ENCODE results near the gene RIGI.

- TF ChIP-seq POLR2AphosphoS5 (IDR thresholded peaks at IDR 0.05; ENCODE audit: low read depth, low read length) = no peak
- no peak for TF ChIP-seq TAF1 (IDR thresholded peaks at IDR 0.05; ENCODE audit: borderline replicate concordance, insufficient read depth, low read length)
- no peak for TF ChIP-seq REST (IDR thresholded peaks at IDR 0.05; ENCODE audit: insufficient read depth in 1 of 2, low read depth in 2 of 2, low read length in 2 of 2)
These were observed 28.6 kb upstream of the RIGI start for GRCh38 chr9:32554591-32554990.

Data from PFSK-1 (cell line).